ENCODE measurements around the gene RIN3. TPM values are rescaled to one million over a fixed set of nuclear protein-coding genes. Genes with fewer than 3 reads are reported as not detected.
"Not testable (repeated sequence)": the region's sequence is repeated elsewhere in the genome, so short reads cannot be mapped to it uniquely, and the experiment has no call there.

Gene RIN3
- total RNA-seq, 1 experiment from 2014 or later: 1.5 TPM

GRCh38 chr14:92679246-92679645 is 165.7 kb downstream of the RIN3 start:
- Histone ChIP-seq H3K56ac (ENCODE audit: insufficient read length, low read depth, low read length) (no peak overlapping the region), H3K79me2 (ENCODE audit: insufficient read depth, low read length) (no peaks in the 10 kb centered on the region), H3K9me3 (ENCODE audit: control insufficient read depth, low read depth, low read length) (no peaks in the 10 kb centered on the region), H2AFZ (ENCODE audit: low read length) (no peak overlapping the region), H3K79me1 (ENCODE audit: insufficient read depth, low read depth, low read length, poor library complexity, severe bottlenecking) (no peaks in the 10 kb centered on the region), H4K91ac (ENCODE audit: insufficient read length, low read depth, low read length) (no peak overlapping the region), H3K18ac (ENCODE audit: insufficient read length, low read depth, low read length) (no peak overlapping the region), H3K9ac (ENCODE audit: extremely low read depth, insufficient read length, low read length) (no peak overlapping the region), H3K27me3 (ENCODE audit: insufficient read depth, low read length) (no peaks in the 10 kb centered on the region), H3K4me2 (ENCODE audit: insufficient read depth, insufficient read length, low read length) (no peak overlapping the region), H3K14ac (ENCODE audit: insufficient read depth, low read length) (no peak overlapping the region), H2BK5ac (ENCODE audit: insufficient read length, low read length) (no peak overlapping the region), H2BK15ac (ENCODE audit: low read depth, low read length) (no peak overlapping the region), H4K20me1 (ENCODE audit: control insufficient read depth, insufficient read depth, insufficient read length) (no peaks in the 10 kb centered on the region), H2BK20ac (ENCODE audit: low read depth, low read length, poor library complexity, severe bottlenecking) (no peak overlapping the region), H3K4ac (ENCODE audit: low read depth, low read length) (no peak overlapping the region), H3K23ac (ENCODE audit: insufficient read length, low read depth, low read length) (no peak overlapping the region), H2AK5ac (ENCODE audit: insufficient read length, low read length) (no peak overlapping the region), H3K23me2 (ENCODE audit: insufficient read length, low read depth, low read length, poor library complexity, severe bottlenecking) (no peaks in the 10 kb centered on the region), H4K5ac (ENCODE audit: insufficient read length, low read depth, low read length) (no peak overlapping the region), H3K27ac (ENCODE audit: insufficient read length, low read depth, low read length) (no peak overlapping the region), H3T11ph (ENCODE audit: low read length) (no peak overlapping the region), H2BK12ac (ENCODE audit: insufficient read length, low read depth, low read length) (no peak overlapping the region), H4K8ac (replicated peaks; ENCODE audit: insufficient read length, low read depth, low read length) (no peak overlapping the region), H3K4me1 (ENCODE audit: insufficient read depth, low read length) (no peaks in the 10 kb centered on the region), H2BK120ac (ENCODE audit: low read depth, low read length, poor library complexity, severe bottlenecking) (no peak overlapping the region)
- no peak for DNase-seq
- H3K27me3 Mint-ChIP-seq (ENCODE audit: low read depth): no peaks in the 10 kb centered on the region; the same call in 1 of the 2 replicates
- peaks cover 9% of the 10 kb centered on the region in 2 experiments for H3K4me1 Mint-ChIP-seq
- WGBS (ENCODE audit: extremely low coverage, insufficient read length, low lambda C conversion rate): no CpG with 5 or more reads among the region's 4 CpGs
- TF ChIP-seq CTCF (conservative IDR thresholded peaks at IDR 0.05): no peak
- H3K9me3 Mint-ChIP-seq: no peaks in the 10 kb centered on the region
- H3K27ac Mint-ChIP-seq: no peak overlapping the region
- H3K36me3 Mint-ChIP-seq (ENCODE audit: insufficient read depth in 1 of 3, low read depth in 3 of 3): no peaks in the 10 kb centered on the region
- no peak overlapping the region for H3K4me3 Mint-ChIP-seq

DNA sequence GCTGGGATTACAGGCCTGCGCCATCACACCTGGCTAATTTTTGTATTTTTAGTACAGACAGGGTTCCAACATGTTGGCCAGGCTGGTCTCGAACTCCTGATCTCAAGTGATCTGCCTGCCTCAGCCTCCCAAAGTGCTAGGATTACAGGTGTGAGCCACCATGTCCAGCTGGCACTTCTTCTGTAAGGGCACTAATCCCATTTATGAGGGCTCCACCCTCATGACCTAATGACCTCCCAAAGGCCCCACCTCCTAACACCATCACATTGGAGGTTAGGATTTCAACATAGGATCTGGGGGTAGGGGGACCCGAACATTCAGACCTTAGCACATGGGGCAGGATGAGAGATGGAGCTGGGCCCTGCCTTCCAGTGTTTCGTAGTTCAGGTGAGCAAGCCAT is 166.7 kb downstream of the RIN3 start:
- not testable (repeated sequence) for H3K4ac ChIP-seq (ENCODE audit: low read depth, low read length); H3K79me2 ChIP-seq (ENCODE audit: insufficient read depth, low read length); H3K23me2 ChIP-seq (ENCODE audit: insufficient read length, low read depth, low read length, poor library complexity, severe bottlenecking); H3K4me1 ChIP-seq (ENCODE audit: insufficient read depth, low read length); H3K36me3 Mint-ChIP-seq (ENCODE audit: insufficient read depth in 1 of 3, low read depth in 3 of 3); H3K27me3 Mint-ChIP-seq (ENCODE audit: low read depth); H2BK20ac ChIP-seq (ENCODE audit: low read depth, low read length, poor library complexity, severe bottlenecking); H3K9me3 Mint-ChIP-seq; H3K4me3 Mint-ChIP-seq; H2BK15ac ChIP-seq (ENCODE audit: low read depth, low read length); H3K4me2 ChIP-seq (ENCODE audit: insufficient read depth, insufficient read length, low read length); H3K23ac ChIP-seq (ENCODE audit: insufficient read length, low read depth, low read length); H3K27ac Mint-ChIP-seq; H3K18ac ChIP-seq (ENCODE audit: insufficient read length, low read depth, low read length); H3K56ac ChIP-seq (ENCODE audit: insufficient read length, low read depth, low read length); H3K27ac ChIP-seq (ENCODE audit: insufficient read length, low read depth, low read length); H2BK120ac ChIP-seq (ENCODE audit: low read depth, low read length, poor library complexity, severe bottlenecking); H3K27me3 ChIP-seq (ENCODE audit: insufficient read depth, low read length); H3K4me1 Mint-ChIP-seq; H3K9me3 ChIP-seq (ENCODE audit: control insufficient read depth, low read depth, low read length); H2AFZ ChIP-seq (ENCODE audit: low read length); H4K91ac ChIP-seq (ENCODE audit: insufficient read length, low read depth, low read length); H2BK12ac ChIP-seq (ENCODE audit: insufficient read length, low read depth, low read length); DNase-seq; H4K5ac ChIP-seq (ENCODE audit: insufficient read length, low read depth, low read length); H3K79me1 ChIP-seq (ENCODE audit: insufficient read depth, low read depth, low read length, poor library complexity, severe bottlenecking); H3K14ac ChIP-seq (ENCODE audit: insufficient read depth, low read length); H3T11ph ChIP-seq (ENCODE audit: low read length); H2BK5ac ChIP-seq (ENCODE audit: insufficient read length, low read length); H4K20me1 ChIP-seq (ENCODE audit: control insufficient read depth, insufficient read depth, insufficient read length); H2AK5ac ChIP-seq (ENCODE audit: insufficient read length, low read length); H4K8ac ChIP-seq (replicated peaks; ENCODE audit: insufficient read length, low read depth, low read length); H3K9ac ChIP-seq (ENCODE audit: extremely low read depth, insufficient read length, low read length)
- no CpG with 5 or more reads among the region's 4 CpGs for WGBS (ENCODE audit: extremely low coverage, insufficient read length, low lambda C conversion rate)
